Activated naive CD4-positive, alpha-beta T cell treated with Interleukin-2 at 50 U/mL for 16 hours (primary cell): Measurements from ENCODE around the gene ZNF888.
"Not testable (repeated sequence)": the region's sequence is repeated elsewhere in the genome, so short reads cannot be mapped to it uniquely, and the experiment has no call there.

Experiments used
- DNase-seq: peaks from one replicate; pipeline ENCODE4 v3.0.0-alpha.2; 2020

ZNF888 gene

GRCh38 chr19:52922841-52923777, at the start of gene ZNF888:
Gene ZNF888, minus strand, starts transcription at chr19:52923428. Its CDS starts 5,555 bp downstream, at chr19:52917873.
- peak; percentile 81 for DNase-seq

GRCh38 chr19:52967772-52968171, 44.5 kb upstream of the ZNF888 start:
- DNase-seq, result no peak

DNA sequence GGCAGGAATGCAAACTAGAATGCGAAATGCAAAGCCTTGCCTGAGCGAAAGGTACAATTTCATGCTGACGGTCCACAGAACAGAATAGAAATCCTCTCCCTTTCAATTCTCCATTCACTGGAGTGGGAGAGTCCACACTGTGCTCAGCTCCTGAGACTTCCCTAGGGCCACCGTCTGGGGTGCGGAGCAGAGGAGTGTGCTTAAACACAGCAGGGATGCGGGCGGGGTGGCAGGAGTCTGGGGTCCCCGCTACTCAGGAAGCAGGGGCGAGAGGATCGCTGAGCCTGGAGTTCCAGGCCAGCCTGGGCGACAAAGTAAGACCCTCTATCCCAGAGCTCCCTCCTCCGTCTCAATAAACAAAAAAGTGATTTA, 40.0 kb upstream of the ZNF888 start:
- peak; percentile 9 for DNase-seq

- peak; percentile 100 for DNase-seq
Measured at GRCh38 chr19:52962394-52963246, 39.4 kb upstream of the ZNF888 start, which contains the start of gene ZNF816. Gene ZNF816, minus strand, starts transcription at chr19:52962881. Its CDS starts 6,792 bp downstream, at chr19:52956089.

DNA sequence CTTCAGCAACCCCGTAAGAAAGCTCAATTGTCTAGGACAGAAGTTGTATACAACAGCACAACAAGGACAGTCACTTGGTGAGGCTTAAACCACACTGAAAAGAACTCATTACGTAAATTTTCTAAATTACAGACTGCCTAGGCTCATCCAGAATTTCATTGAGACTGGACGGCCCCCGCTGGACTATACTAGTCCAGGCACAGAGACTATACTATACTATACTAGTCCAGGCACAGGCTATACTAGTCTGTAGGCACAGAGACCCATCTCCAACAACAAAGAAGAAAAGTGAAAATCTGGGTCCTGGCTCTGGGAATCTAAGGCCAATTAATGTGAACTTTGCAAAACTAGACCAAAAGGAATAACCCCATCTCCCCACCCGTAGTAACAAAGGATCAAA, 38.8 kb upstream of the ZNF888 start:
- DNase-seq, result no peak

DNA sequence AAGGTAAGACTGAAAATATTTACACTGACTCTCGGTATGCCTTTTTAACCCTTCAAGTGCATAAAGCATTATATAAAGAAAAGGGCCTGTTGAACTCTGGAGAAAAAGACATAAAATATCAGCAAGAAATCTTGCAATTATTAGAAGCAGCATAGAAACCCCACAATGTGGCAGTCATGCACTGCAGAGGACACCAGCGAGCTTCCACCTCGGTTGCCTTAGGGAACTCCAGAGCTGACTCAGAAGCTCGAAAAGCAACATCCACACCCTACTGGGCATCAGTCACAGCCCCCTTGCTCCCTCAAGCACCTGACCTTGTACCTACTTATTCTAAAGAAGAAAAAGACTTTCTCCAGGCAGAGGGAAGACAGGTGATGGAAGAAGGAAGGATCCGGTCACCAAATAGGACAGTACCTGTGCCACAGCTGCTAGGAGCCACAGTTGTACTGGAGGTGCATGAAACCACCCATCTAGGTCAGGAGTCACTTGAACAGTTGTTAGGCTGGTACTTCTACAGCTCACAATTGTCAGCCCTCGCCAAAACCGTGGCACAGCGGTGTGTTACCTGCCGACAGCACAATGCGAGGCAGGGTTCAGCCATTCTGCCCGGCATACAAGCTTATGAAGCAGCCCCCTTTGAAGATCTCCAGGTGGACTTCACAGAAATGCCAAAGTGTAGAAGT, 36.5 kb upstream of the ZNF888 start:
- no peak for DNase-seq

GRCh38 chr19:52957591-52957990, 34.4 kb upstream of the ZNF888 start:
- no peak for DNase-seq

DNA sequence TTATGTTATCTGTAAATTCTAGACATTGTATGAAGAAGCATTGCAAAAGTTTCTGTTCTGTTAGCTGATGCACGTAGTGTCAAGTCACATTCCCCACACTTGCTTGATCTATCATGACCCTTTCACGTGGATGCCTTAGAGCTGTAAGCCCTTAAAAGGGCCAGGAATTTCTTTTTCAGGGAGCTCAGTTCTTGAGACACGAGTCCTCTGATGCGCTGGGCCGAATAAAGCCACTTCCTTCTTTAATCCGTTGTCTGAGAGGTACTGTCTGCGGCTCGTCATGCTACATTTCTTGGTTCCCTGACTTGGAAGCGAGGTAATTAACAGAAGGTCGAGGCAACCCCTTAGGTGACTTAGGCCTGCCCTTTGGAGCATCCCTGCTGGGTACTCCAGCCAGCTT, 33.7 kb upstream of the ZNF888 start:
- no peak for DNase-seq

- no peak for DNase-seq
Measured at GRCh38 chr19:52949422-52949821, 26.2 kb upstream of the ZNF888 start.

- no peak for DNase-seq
Measured at GRCh38 chr19:52948025-52948770, 25.0 kb upstream of the ZNF888 start.

- no peak for DNase-seq
Measured at GRCh38 chr19:52946322-52947310, 23.4 kb upstream of the ZNF888 start.

- no peak for DNase-seq
Measured at GRCh38 chr19:52945652-52946321, 22.6 kb upstream of the ZNF888 start.

DNA sequence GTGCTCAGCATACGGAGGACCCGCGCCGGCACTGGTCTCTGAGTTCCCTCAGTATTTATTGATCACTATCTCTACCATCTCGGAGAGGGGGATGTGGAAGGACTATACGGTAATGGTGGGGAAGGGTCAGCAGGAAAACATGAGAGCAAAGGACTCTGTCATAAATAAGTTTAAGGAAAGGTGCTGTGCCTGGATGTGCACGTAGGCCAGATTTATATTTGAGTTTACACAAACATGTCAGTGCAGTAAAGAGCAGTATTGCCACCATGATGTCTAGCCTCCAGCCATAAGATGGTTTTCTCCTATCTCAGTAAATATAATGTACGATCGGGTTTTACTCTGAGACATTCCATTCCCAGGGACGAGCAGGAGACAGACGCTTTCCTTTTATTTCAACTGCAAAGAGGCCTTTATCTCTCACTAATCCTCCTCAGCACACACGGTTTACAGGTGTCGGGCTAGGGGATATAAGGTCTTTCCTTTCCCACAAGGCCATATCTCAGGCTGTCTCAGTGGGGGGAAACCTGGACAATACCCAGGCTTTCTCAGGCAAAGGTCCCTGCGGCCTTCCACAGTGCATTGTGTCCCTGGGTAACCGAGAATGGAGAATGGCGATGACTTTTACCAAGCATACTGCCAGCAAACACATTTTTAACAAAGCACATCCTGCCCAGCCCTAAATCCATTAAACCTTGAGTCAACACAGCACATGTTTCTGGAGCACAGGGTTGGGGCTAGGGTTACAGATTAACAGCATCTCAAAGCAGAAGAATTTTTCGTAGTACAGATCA, 21.7 kb upstream of the ZNF888 start:
- not testable (repeated sequence) for DNase-seq

DNA sequence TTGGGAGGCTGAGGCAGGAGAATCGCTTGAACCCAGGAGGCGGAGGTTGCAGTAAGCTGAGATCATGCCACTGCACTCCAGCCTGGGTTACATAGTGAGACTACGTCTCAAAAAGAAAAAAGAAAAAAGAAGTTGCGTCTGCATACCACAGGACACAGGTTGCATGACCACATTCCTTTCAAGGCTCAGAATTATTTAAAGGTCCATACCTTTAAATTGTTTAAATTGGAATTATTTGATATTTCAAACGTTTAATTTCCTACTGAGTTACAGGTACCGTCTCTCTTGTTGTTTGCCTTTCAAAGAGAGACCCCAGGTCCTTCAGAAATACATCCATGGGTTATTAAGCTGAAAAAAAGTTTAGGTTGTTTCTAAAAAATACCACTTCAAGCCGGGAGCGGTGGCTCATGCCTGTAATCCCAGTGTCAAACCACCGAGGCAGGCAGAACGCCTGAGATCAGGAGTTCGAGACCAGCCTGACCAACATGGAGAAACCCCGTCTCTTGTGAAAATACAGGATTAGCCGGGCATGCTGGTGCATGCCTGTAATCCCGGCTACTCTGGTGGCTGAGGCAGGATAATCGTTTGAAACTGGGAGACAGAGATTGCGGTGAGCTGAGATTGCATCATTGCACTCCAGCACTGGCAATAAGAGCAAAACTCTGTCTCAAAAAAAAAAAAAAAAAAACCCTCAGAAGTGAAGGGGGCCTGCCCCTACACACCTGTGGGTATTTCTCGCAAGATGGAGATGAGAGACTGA, 20.8 kb upstream of the ZNF888 start:
- DNase-seq, result no peak

DNA sequence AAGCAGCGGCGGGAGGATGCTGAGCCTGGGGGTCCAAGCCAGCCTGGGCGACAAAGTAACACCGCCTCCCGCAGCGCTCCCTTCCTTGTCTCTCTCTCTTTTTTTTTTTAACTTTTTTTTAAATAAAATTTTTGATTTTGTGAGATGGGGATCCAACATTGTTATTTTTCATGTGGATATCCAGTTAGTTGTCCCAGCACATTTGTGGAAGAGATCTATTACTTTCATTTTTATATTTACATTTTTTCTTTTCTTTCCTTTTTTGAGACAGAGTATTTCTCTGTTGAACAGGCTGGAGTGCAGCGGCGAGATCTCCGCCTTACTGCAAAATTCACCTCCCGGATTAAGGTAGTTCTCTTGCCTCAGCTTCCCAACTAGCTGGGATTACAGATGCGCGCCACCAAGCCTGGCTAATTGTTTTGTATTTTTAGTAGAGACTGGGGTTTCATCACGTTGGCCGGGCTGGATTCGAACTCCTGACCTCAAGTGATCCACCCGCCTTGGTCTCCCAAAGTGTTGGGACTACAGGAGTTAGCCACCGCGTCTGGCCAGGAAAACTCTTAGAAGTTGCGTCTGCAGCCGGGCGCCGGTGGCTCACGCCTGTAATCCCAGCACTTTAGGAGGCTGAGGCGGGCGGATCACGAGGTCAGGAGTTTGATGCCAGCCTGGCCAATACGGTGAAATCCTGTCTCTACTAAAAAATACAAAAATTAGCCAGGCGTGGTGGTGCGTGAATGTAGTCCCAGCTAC, 20.1 kb upstream of the ZNF888 start:
- DNase-seq, result no peak

- peak; percentile 97 for DNase-seq
Measured at GRCh38 chr19:52942386-52943133, 19.3 kb upstream of the ZNF888 start.

DNA sequence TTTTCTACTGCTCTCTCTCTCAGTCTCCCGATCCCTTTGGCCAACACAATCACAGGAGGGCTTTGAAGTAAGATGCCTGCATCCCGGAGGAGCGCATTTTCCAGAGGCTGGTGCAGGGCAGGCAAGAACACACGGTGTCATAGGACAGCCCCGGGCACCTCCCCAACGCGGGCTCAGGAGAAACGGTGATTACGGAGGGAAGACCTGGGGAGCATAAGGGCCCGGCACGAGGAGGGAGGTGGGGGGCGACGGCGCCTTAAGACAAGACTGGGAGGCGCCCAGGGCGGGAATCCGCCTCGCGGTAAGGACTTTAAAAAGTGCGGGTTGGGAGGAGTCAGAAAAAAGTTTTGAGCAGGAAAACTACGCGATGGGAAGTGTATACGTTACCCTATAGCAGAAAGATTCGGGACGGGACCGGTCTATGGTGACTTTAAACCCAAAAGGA, 18.7 kb upstream of the ZNF888 start:
- DNase-seq, result peak; percentile 12
